Smooth muscle cell (in vitro differentiated cells): Measurements from ENCODE around the gene MT1A. TPM values are rescaled to one million over a fixed set of nuclear protein-coding genes. Genes with fewer than 3 reads are reported as not detected.

Source experiments
- DNase-seq: peaks from one replicate; lab custom pipeline; 2025; ENCODE audit not compliant: unreplicated experiment; lab: John Stamatoyannopoulos, UW
- H2AFZ ChIP-seq: fragments of 200-600 bp; sonication (generic); 2 replicates; pipeline ENCODE4 v1.6.0; 2016; ENCODE audit warnings: antibody characterized with exemption, low read depth, mild to moderate bottlenecking
- H3F3A ChIP-seq: fragments of 200-600 bp; sonication (generic); 2 replicates; pipeline ENCODE4 v1.6.0; 2017; ENCODE audit warnings: antibody characterized with exemption, low read depth
- H3K27ac ChIP-seq: fragments of 200-600 bp; sonication (generic); 2 replicates; pipeline ENCODE4 v1.5.1; 2016; ENCODE audit warnings: low read depth, mild to moderate bottlenecking
- H3K27me3 ChIP-seq: fragments of 200-600 bp; sonication (generic); 2 replicates; pipeline ENCODE4 v1.6.1; 2016; ENCODE audit warnings: low read depth, mild to moderate bottlenecking
- H3K36me3 ChIP-seq: fragments of 200-600 bp; sonication (generic); 2 replicates; pipeline ENCODE4 v1.5.1; 2016; ENCODE audit warnings: low read depth
- H3K4me1 ChIP-seq: fragments of 200-600 bp; sonication (generic); 2 replicates; pipeline ENCODE4 v1.5.1; 2016; ENCODE audit warnings: low read depth
- H3K4me2 ChIP-seq: fragments of 200-600 bp; sonication (generic); 2 replicates; pipeline ENCODE4 v1.6.0; 2016; ENCODE audit warnings: mild to moderate bottlenecking
- H3K4me3 ChIP-seq: fragments of 200-600 bp; sonication (generic); 2 replicates; pipeline ENCODE4 v1.5.1; 2016; ENCODE audit warnings: mild to moderate bottlenecking
- H3K79me2 ChIP-seq: fragments of 200-600 bp; sonication (generic); 2 replicates; pipeline ENCODE4 v1.6.0; 2016; ENCODE audit warnings: low read depth, mild to moderate bottlenecking
- H3K9ac ChIP-seq: fragments of 200-600 bp; sonication (generic); 2 replicates; pipeline ENCODE4 v1.6.0; 2016; ENCODE audit warnings: low read depth
- H3K9me3 ChIP-seq: fragments of 200-600 bp; sonication (generic); replicated peaks from 2 replicates; pipeline ENCODE4 v1.5.1; 2016; ENCODE audit warnings: low read depth
- H4K20me1 ChIP-seq: fragments of 200-600 bp; sonication (generic); 2 replicates; pipeline ENCODE4 v1.6.0; 2016; ENCODE audit warnings: low read depth
- CTCF ChIP-seq: fragments of 200-600 bp; sonication (generic); IDR thresholded peaks from 2 replicates; pipeline ENCODE4 v1.5.1; 2017; ENCODE audit warnings: borderline replicate concordance, mild to moderate bottlenecking, antibody characterized with exemption; ENCODE audit not compliant: insufficient read depth, poor library complexity, severe bottlenecking
- WGBS: methylation state at CpG from one replicate; pipeline ENCODE4 v1.1.7; 2016; ENCODE audit warnings: low lambda C conversion rate; 5-methylcytosine and 5-hydroxymethylcytosine counted together
- polyA plus RNA-seq: library from polyadenylated mRNA; unstranded; fragments of >200 nt; fragmentation: Nextera tagmentation; extraction: Ambion mirVana; gene quantifications from 2 replicates; pipeline ENCODE4 v1.2.1, GENCODE V29; 2016
- total RNA-seq: library from RNA; depleted of rRNA; stranded (reverse); fragments of >200 nt; gene quantifications from 2 replicates; pipeline ENCODE4 v1.2.3, GENCODE V29; 2014

MT1A gene
- total and polyA plus RNA-seq, 2 experiments from 2014 or later = not detected

- no peaks in the 10 kb centered on the region for H3F3A ChIP-seq
- no peaks in the 10 kb centered on the region for H3K4me1 ChIP-seq
- no peak overlapping the region for H3K4me3 ChIP-seq
- H3K9ac ChIP-seq = no peak overlapping the region
- H3K27ac ChIP-seq = no peak overlapping the region
- no peak overlapping the region for H3K4me2 ChIP-seq
- no peak overlapping the region for H2AFZ ChIP-seq
- H3K36me3 ChIP-seq = no peaks in the 10 kb centered on the region
- no peaks in the 10 kb centered on the region for H3K79me2 ChIP-seq
- 100% methylated on average over 2 of the region's 2 CpGs for WGBS
- no peaks in the 10 kb centered on the region for H4K20me1 ChIP-seq
- no peak for DNase-seq
- no peaks in the 10 kb centered on the region for H3K9me3 ChIP-seq
- no peak for TF ChIP-seq CTCF
- H3K27me3 ChIP-seq = peaks cover 93% of the 10 kb centered on the region
Measured at GRCh38 chr16:56649271-56649670, 10.8 kb downstream of the MT1A start.

GRCh38 chr16:56649820-56650219 lies 11.4 kb downstream of the MT1A start:
- Histone ChIP-seq H3K4me3 (no peak overlapping the region), H3K27ac (no peak overlapping the region), H3F3A (no peaks in the 10 kb centered on the region), H3K4me2 (no peak overlapping the region), H4K20me1 (no peaks in the 10 kb centered on the region), H3K79me2 (no peaks in the 10 kb centered on the region), H3K36me3 (no peaks in the 10 kb centered on the region), H3K9ac (no peak overlapping the region), H3K4me1 (no peaks in the 10 kb centered on the region), H3K9me3 (no peaks in the 10 kb centered on the region), H2AFZ (no peak overlapping the region), H3K27me3 (peaks cover 91% of the 10 kb centered on the region)
- no peak for TF ChIP-seq CTCF
- no peak for DNase-seq
- WGBS = 75% methylated on average over 3 of the region's 3 CpGs

GRCh38 chr16:56651586-56651985 lies 13.1 kb downstream of the MT1A start, which contains the start of gene MT1B:
TSS of gene MT1B (plus strand) at chr16:56651886. CDS start at chr16:56651954, 68 bp downstream.
- peaks cover 73% of the 10 kb centered on the region for H3K27me3 ChIP-seq
- no peak within 1 kb of the TSS for H2AFZ ChIP-seq
- no peak within 1 kb of the TSS for H3K4me3 ChIP-seq
- H3K79me2 ChIP-seq = no peaks in the 10 kb centered on the region
- no peaks in the 10 kb centered on the region for H3K9me3 ChIP-seq
- no peak within 1 kb of the TSS for H3K9ac ChIP-seq
- 81% methylated on average over 7 of the region's 7 CpGs for WGBS
- no peaks in the 10 kb centered on the region for H4K20me1 ChIP-seq
- H3K4me1 ChIP-seq = no peaks in the 10 kb centered on the region
- DNase-seq = no peak
- no peaks in the 10 kb centered on the region for H3F3A ChIP-seq
- TF ChIP-seq CTCF = no peak
- H3K36me3 ChIP-seq = no peaks in the 10 kb centered on the region
- H3K27ac ChIP-seq = no peak within 1 kb of the TSS
- no peak within 1 kb of the TSS for H3K4me2 ChIP-seq

GRCh38 chr16:56652600-56652999 lies 14.1 kb downstream of the MT1A start:
- H3K9ac ChIP-seq = no peak overlapping the region
- no peaks in the 10 kb centered on the region for H3K79me2 ChIP-seq
- WGBS = 88% methylated on average over 1 of the region's 1 CpG
- no peaks in the 10 kb centered on the region for H4K20me1 ChIP-seq
- no peak for DNase-seq
- peaks cover 6% of the 10 kb centered on the region for H3K4me1 ChIP-seq
- no peak overlapping the region for H3K4me3 ChIP-seq
- no peak overlapping the region for H3K27ac ChIP-seq
- no peak overlapping the region for H2AFZ ChIP-seq
- no peaks in the 10 kb centered on the region for H3K36me3 ChIP-seq
- no peak for TF ChIP-seq CTCF
- H3K9me3 ChIP-seq = no peaks in the 10 kb centered on the region
- no peaks in the 10 kb centered on the region for H3F3A ChIP-seq
- H3K27me3 ChIP-seq = peaks cover 71% of the 10 kb centered on the region
- H3K4me2 ChIP-seq = no peak overlapping the region
